T-helper 1 cell (primary cell): Measurements from ENCODE around the gene DLG3.
A peak's percentile ranks its signal among the peaks of the same experiment; 100 is the strongest.

Source experiments
- DNase-seq, 5 donors: peaks; one replicate each; pipeline ENCODE4 v3.0.0-alpha.2; 2012 to 2020

The DLG3 gene

GRCh38 chrX:70525733-70526132, 81.1 kb downstream of the DLG3 start:
- no peak for DNase-seq

GRCh38 chrX:70527053-70527452, 82.4 kb downstream of the DLG3 start:
- DNase-seq: no peak

- peak in 1 of 5 donors; percentile 37 for DNase-seq
Measured at GRCh38 chrX:70527610-70528345, 83.1 kb downstream of the DLG3 start.

- DNase-seq: no peak
Measured at GRCh38 chrX:70535198-70535597, 90.6 kb downstream of the DLG3 start.

- DNase-seq: no peak
Measured at GRCh38 chrX:70549429-70549828, 104.8 kb downstream of the DLG3 start.

GRCh38 chrX:70552130-70552704, 107.6 kb downstream of the DLG3 start:
- no peak for DNase-seq

GRCh38 chrX:70553516-70553915, 108.9 kb downstream of the DLG3 start:
- peak in 1 of 5 donors; percentile 57 for DNase-seq

- peak in 1 of 5 donors; percentile 33 for DNase-seq
Measured at GRCh38 chrX:70554081-70554480, 109.4 kb downstream of the DLG3 start.

GRCh38 chrX:70554523-70554922, 109.9 kb downstream of the DLG3 start:
- DNase-seq: no peak

GRCh38 chrX:70554948-70555347, 110.3 kb downstream of the DLG3 start:
- DNase-seq: no peak
